HL-60 (cell line): ENCODE measurements around the gene HPS3.

ENCODE experiments used
- POLR2AphosphoS5 ChIP-seq: IDR thresholded peaks from 2 replicates; pipeline ENCODE4 v1.6.1; 2012; ENCODE audit warnings: low read depth
- REST ChIP-seq: IDR thresholded peaks from 2 replicates; pipeline ENCODE4 v1.6.1; 2012; ENCODE audit warnings: low read depth; ENCODE audit not compliant: insufficient replicate concordance
- TF ChIP-seq, protein P1 (sequence below): IDR thresholded peaks from one replicate; pipeline ENCODE4 v1.5.1; 2011; ENCODE audit warnings: low read length, control low read depth, inconsistent platforms; ENCODE audit not compliant: insufficient read depth

- TF ChIP-seq POLR2AphosphoS5: 0 out of 2 replicates have a peak, but pooled peaks have one; percentile 49
- TF ChIP-seq, protein P1, sequence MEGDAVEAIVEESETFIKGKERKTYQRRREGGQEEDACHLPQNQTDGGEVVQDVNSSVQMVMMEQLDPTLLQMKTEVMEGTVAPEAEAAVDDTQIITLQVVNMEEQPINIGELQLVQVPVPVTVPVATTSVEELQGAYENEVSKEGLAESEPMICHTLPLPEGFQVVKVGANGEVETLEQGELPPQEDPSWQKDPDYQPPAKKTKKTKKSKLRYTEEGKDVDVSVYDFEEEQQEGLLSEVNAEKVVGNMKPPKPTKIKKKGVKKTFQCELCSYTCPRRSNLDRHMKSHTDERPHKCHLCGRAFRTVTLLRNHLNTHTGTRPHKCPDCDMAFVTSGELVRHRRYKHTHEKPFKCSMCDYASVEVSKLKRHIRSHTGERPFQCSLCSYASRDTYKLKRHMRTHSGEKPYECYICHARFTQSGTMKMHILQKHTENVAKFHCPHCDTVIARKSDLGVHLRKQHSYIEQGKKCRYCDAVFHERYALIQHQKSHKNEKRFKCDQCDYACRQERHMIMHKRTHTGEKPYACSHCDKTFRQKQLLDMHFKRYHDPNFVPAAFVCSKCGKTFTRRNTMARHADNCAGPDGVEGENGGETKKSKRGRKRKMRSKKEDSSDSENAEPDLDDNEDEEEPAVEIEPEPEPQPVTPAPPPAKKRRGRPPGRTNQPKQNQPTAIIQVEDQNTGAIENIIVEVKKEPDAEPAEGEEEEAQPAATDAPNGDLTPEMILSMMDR: no peak
- peak; percentile 24 for TF ChIP-seq REST
These were observed 33.6 kb downstream of the HPS3 start for GRCh38 chr3:149163066-149163465.
